SK-N-SH (cell line): ENCODE data around the gene SHISA4. TPM values are rescaled to one million over a fixed set of nuclear protein-coding genes. Genes with fewer than 3 reads are reported as not detected.

Source experiments
- CTCF ChIA-PET: fragments of 300-600, 350-600 bp; formaldehyde crosslinking; extraction: SDS; loops from one replicate; lab custom pipeline; 2021; lab: Yijun Ruan, JAX
- POLR2A ChIA-PET: fragments of 350-600 bp; sonication (Branson Sonifier 250); formaldehyde crosslinking; extraction: SDS; loops from one replicate; lab custom pipeline; 2020; ENCODE audit warnings: antibody characterized with exemption, inconsistent platforms; lab: Yijun Ruan, JAX
- DNase-seq: peaks from one replicate; pipeline ENCODE4 v3.0.0; 2012
- H2AFZ ChIP-seq: fragments of 200-600 bp; sonication (generic); 2 replicates; pipeline ENCODE4 v1.8.1; 2016; ENCODE audit warnings: antibody characterized with exemption, mild to moderate bottlenecking, low read depth
- H3F3A ChIP-seq: fragments of 200-600 bp; sonication (generic); replicated peaks from 2 replicates; pipeline ENCODE3; 2016; ENCODE audit warnings: antibody characterized with exemption, mild to moderate bottlenecking; ENCODE audit not compliant: insufficient read depth
- H3K27ac ChIP-seq, 2 experiments: fragments of 200-500 bp in 1 of 2; fragments of 200-600 bp in 1 of 2; sonication (Bioruptor generic) in 1 of 2; sonication (generic), shearing (Covaris generic) in 1 of 2; 2 replicates each; pipeline versions ENCODE4 v1.5.1 to v1.6.1; 2014 to 2016; ENCODE audit warnings: low read depth in 2 of 2, inconsistent platforms in 1 of 2, low read length in 1 of 2, mild to moderate bottlenecking in 1 of 2, mixed read lengths in 1 of 2
- H3K27me3 ChIP-seq: fragments of 200-600 bp; sonication (generic), shearing (Covaris generic); 2 replicates; pipeline ENCODE4 v1.6.1; 2016; ENCODE audit warnings: mixed run types; ENCODE audit not compliant: insufficient read depth
- H3K36me3 ChIP-seq, 2 experiments: fragments of 200-500 bp in 1 of 2; fragments of 200-600 bp in 1 of 2; sonication (Bioruptor generic) in 1 of 2; sonication (generic) in 1 of 2; replicated peaks in 1 of 2; 2 replicates each; pipeline versions ENCODE3 to v1.5.1; 2014 to 2016; ENCODE audit warnings: low read length in 1 of 2, mild to moderate bottlenecking in 1 of 2; ENCODE audit not compliant: insufficient read depth in 2 of 2, control insufficient read depth in 1 of 2
- H3K4me1 ChIP-seq, 2 experiments: fragments of 200-500 bp in 1 of 2; fragments of 200-600 bp in 1 of 2; sonication (Bioruptor generic) in 1 of 2; sonication (generic), shearing (Covaris generic) in 1 of 2; 2 replicates each; pipeline versions ENCODE4 v1.5.1 to v1.6.1; 2014 to 2016; ENCODE audit warnings: low read depth in 1 of 2, low read length in 1 of 2, mixed run types in 1 of 2; ENCODE audit not compliant: insufficient read depth in 2 of 2, control insufficient read depth in 1 of 2
- H3K4me2 ChIP-seq: fragments of 200-600 bp; sonication (generic), shearing (Covaris generic); 2 replicates; pipeline ENCODE4 v1.6.1; 2017; ENCODE audit warnings: mixed run types
- H3K4me3 ChIP-seq, 2 experiments: fragments of 200-500 bp in 1 of 2; fragments of 200-600 bp in 1 of 2; sonication (Bioruptor generic) in 1 of 2; sonication (generic), shearing (Covaris generic) in 1 of 2; 2 replicates each; pipeline versions ENCODE4 v1.5.1 to v1.8.1; 2014 to 2016; ENCODE audit warnings: low read depth in 2 of 2, inconsistent platforms in 1 of 2, low read length in 1 of 2, mild to moderate bottlenecking in 1 of 2, mixed read lengths in 1 of 2, moderate library complexity in 1 of 2
- H3K79me2 ChIP-seq: fragments of 200-600 bp; sonication (generic); 2 replicates; pipeline ENCODE4 v1.8.1; 2017; ENCODE audit warnings: mild to moderate bottlenecking; ENCODE audit not compliant: insufficient read depth
- H3K9ac ChIP-seq: fragments of 200-600 bp; sonication (generic); 2 replicates; pipeline ENCODE4 v1.6.1; 2017; ENCODE audit warnings: mixed run types
- H3K9me2 ChIP-seq: fragments of 200-600 bp; sonication (generic); 2 replicates; pipeline ENCODE4 v1.6.1; 2017; ENCODE audit warnings: mixed run types
- H3K9me3 ChIP-seq: fragments of 200-600 bp; sonication (generic); 2 replicates; pipeline ENCODE4 v1.6.1; 2017; ENCODE audit warnings: mixed run types, mild to moderate bottlenecking, moderate library complexity
- H4K20me1 ChIP-seq: fragments of 200-600 bp; sonication (generic); 2 replicates; pipeline ENCODE4 v1.6.1; 2017; ENCODE audit warnings: mild to moderate bottlenecking, mixed run types; ENCODE audit not compliant: insufficient read depth
- EZH2phosphoT487 ChIP-seq: fragments of 200-600 bp; sonication (generic); IDR thresholded peaks from 2 replicates; pipeline ENCODE4 v1.6.1; 2017; ENCODE audit warnings: low read depth, mixed run types, mild to moderate bottlenecking, antibody characterized with exemption, moderate library complexity, borderline replicate concordance
- FOSL2 ChIP-seq: IDR thresholded peaks from 2 replicates; pipeline ENCODE4 v1.4.0; 2012; ENCODE audit warnings: low read depth, mild to moderate bottlenecking, moderate library complexity, borderline replicate concordance
- MAX ChIP-seq: IDR thresholded peaks from 2 replicates; pipeline ENCODE4 v1.4.0; 2012; ENCODE audit warnings: low read depth
- MXI1 ChIP-seq: IDR thresholded peaks from 2 replicates; pipeline ENCODE4 v1.6.1; 2012; ENCODE audit warnings: mild to moderate bottlenecking, low read depth, low read length, improper control_type of control experiment
- PBX3 ChIP-seq: IDR thresholded peaks from 2 replicates; pipeline ENCODE4; 2012
- POLR2AphosphoS5 ChIP-seq: IDR thresholded peaks from 2 replicates; pipeline ENCODE4 v1.6.1; 2012; ENCODE audit warnings: low read depth, low read length
- RAD21 ChIP-seq: IDR thresholded peaks from 2 replicates; pipeline ENCODE4 v1.6.1; 2012; ENCODE audit warnings: mild to moderate bottlenecking, low read length
- RCOR1 ChIP-seq: fragments of 150-350 bp; IDR thresholded peaks from 2 replicates; pipeline ENCODE4 v1.6.1; 2017; ENCODE audit warnings: antibody characterized with exemption, low read length
- SIN3A ChIP-seq: IDR thresholded peaks from 2 replicates; pipeline ENCODE4 v1.6.1; 2012; ENCODE audit warnings: low read depth, mild to moderate bottlenecking, low read length, moderate library complexity, borderline replicate concordance
- SMC3 ChIP-seq: IDR thresholded peaks from 2 replicates; pipeline ENCODE4 v1.6.1; 2012; ENCODE audit warnings: low read depth, low read length, improper control_type of control experiment
- TAF1 ChIP-seq: IDR thresholded peaks from 2 replicates; pipeline ENCODE4 v1.6.1; 2012; ENCODE audit warnings: low read depth, mild to moderate bottlenecking, low read length, moderate library complexity, borderline replicate concordance
- TCF12 ChIP-seq: IDR thresholded peaks from 2 replicates; pipeline ENCODE4 v1.4.0; 2012
- YY1 ChIP-seq: IDR thresholded peaks from 2 replicates; pipeline ENCODE4 v1.4.0; 2012; ENCODE audit warnings: low read depth, mild to moderate bottlenecking
- WGBS: methylation state at CpG from one replicate; pipeline ENCODE4 v1.1.6; 2017; ENCODE audit warnings: low lambda C conversion rate; 5-methylcytosine and 5-hydroxymethylcytosine counted together
- polyA plus RNA-seq, 3 experiments: library from polyadenylated mRNA; depleted of rRNA; stranded (reverse); fragments of >200 nt; gene quantifications; 2 replicates each; pipeline ENCODE4 v1.2.3, GENCODE V29; 2012
- TF ChIP-seq, protein P1 (sequence below): fragments of 200-600 bp; sonication (generic); IDR thresholded peaks from 2 replicates; pipeline ENCODE4 v1.6.1; 2017; ENCODE audit warnings: antibody characterized with exemption, mild to moderate bottlenecking, moderate library complexity
- TF ChIP-seq, protein P2 (sequence below): IDR thresholded peaks from 2 replicates; pipeline ENCODE4 v1.4.0; 2012; ENCODE audit warnings: low read depth, borderline replicate concordance
- TF ChIP-seq, protein P3 (sequence below): IDR thresholded peaks from 2 replicates; pipeline ENCODE4 v1.6.1; 2012; ENCODE audit warnings: mild to moderate bottlenecking, low read depth, low read length, moderate library complexity

The SHISA4 gene
- polyA plus RNA-seq, 1 of the 3 experiments (the other 2 are of a cell fraction), result 42.1 TPM

GRCh38 chr1:201877877-201878401 is 10.8 kb upstream of the SHISA4 start:
- no peak overlapping the region for H2AFZ ChIP-seq
- H3K9me2 ChIP-seq, result no peaks in the 10 kb centered on the region
- POLR2A ChIA-PET, result no interaction called here
- no peaks in the 10 kb centered on the region for H3K9me3 ChIP-seq
- peaks cover 25% of the 10 kb centered on the region in 2 experiments for H3K36me3 ChIP-seq
- CTCF ChIA-PET, result interaction anchor here (0.5 to 16.1 kb wide), 34 partner anchors 10 to 515 kb away, joined by 3 to 222 read pairs (median 4); partner anchors contain the start of genes LMOD1 and SHISA4
- H3K27me3 ChIP-seq, result no peaks in the 10 kb centered on the region
- peak overlapping the region in 1 of 2 experiments; percentile 24; a peak in 1 of 4 replicates for H3K4me3 ChIP-seq
- no peaks in the 10 kb centered on the region for H3K79me2 ChIP-seq
- H3K4me2 ChIP-seq, result no peak overlapping the region
- TF ChIP-seq, protein P1, sequence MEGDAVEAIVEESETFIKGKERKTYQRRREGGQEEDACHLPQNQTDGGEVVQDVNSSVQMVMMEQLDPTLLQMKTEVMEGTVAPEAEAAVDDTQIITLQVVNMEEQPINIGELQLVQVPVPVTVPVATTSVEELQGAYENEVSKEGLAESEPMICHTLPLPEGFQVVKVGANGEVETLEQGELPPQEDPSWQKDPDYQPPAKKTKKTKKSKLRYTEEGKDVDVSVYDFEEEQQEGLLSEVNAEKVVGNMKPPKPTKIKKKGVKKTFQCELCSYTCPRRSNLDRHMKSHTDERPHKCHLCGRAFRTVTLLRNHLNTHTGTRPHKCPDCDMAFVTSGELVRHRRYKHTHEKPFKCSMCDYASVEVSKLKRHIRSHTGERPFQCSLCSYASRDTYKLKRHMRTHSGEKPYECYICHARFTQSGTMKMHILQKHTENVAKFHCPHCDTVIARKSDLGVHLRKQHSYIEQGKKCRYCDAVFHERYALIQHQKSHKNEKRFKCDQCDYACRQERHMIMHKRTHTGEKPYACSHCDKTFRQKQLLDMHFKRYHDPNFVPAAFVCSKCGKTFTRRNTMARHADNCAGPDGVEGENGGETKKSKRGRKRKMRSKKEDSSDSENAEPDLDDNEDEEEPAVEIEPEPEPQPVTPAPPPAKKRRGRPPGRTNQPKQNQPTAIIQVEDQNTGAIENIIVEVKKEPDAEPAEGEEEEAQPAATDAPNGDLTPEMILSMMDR, result peak; percentile 73
- TF ChIP-seq RCOR1, result no peak
- peak; percentile 53 for TF ChIP-seq SMC3
- peak; percentile 28; the same call in 1 of the 2 replicates for TF ChIP-seq POLR2AphosphoS5
- no peak for TF ChIP-seq EZH2phosphoT487
- no peak for TF ChIP-seq PBX3
- TF ChIP-seq TCF12, result no peak
- no peak for TF ChIP-seq MXI1
- peak; percentile 67 for TF ChIP-seq RAD21
- no peak for TF ChIP-seq TAF1
- TF ChIP-seq SIN3A, result no peak
- H4K20me1 ChIP-seq, result no peaks in the 10 kb centered on the region
- H3K9ac ChIP-seq, result no peak overlapping the region
- H3F3A ChIP-seq, result peaks cover 39% of the 10 kb centered on the region
- H3K4me1 ChIP-seq, result peaks cover 3 to 8% of the 10 kb centered on the region in 2 experiments; a peak in 3 of 4 replicates
- peak; percentile 46 for DNase-seq
- 69% methylated on average over 6 of the region's 6 CpGs for WGBS
- no peak overlapping the region for H3K27ac ChIP-seq

DNA sequence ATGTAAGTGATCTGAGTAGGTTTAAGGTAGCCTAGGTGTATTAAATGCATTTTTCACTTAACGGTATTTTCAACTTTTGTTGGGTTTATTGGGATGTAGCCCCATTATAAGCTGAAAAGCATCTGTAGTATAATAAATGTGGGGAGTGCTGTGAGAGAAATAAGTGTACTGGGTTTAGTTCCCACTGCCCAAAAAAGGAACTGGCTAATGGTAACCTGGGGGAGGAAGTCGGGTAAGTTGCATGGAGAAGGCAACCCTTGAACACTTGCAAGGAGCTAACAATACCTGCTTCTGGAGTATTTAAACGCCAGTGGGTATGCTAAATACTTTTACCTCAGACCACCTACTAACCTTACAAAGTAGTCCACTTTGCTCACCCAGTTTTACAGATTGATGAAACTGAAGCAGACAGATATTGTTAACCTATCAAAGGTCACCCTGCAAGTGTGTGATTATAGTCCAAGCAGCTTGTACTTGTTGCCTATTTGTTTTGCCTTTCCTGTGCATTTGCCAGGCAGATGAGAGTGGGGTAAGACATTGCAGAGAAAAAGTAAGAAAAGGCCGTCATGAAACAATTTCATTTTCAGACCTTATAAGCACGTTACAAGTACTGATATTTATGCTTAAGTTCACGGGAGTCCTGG is 7.6 kb upstream of the SHISA4 start:
- Histone ChIP-seq H3K36me3 (peaks cover 5 to 9% of the 10 kb centered on the region in 2 experiments), H3K4me2 (no peak overlapping the region), H3K9me2 (no peaks in the 10 kb centered on the region), H3K9me3 (no peaks in the 10 kb centered on the region), H3K27me3 (no peaks in the 10 kb centered on the region), H3K4me3 (no peak overlapping the region), H3K9ac (no peak overlapping the region), H2AFZ (no peak overlapping the region), H3K79me2 (no peaks in the 10 kb centered on the region), H3K4me1 (peaks cover 16 to 39% of the 10 kb centered on the region in 2 experiments; a peak in 3 of 4 replicates), H3K27ac (no peak overlapping the region), H3F3A (peaks cover 36% of the 10 kb centered on the region), H4K20me1 (peaks cover 4% of the 10 kb centered on the region; the same call in 1 of the 2 replicates)
- ChIA-PET CTCF (interaction anchor here (0.6 to 16.1 kb wide), 8 partner anchors 12 to 238 kb away, joined by 3 to 222 read pairs (median 4); partner anchors contain the start of gene SHISA4), POLR2A (interaction anchor here (1.8 kb wide), 1 partner anchor 12 kb away, joined by 5 read pairs; no protein-coding TSS in a partner anchor)
- no peak for DNase-seq
- 59% methylated on average over 6 of the region's 6 CpGs for WGBS
- TF ChIP-seq MAX (no peak), TCF12 (no peak), TAF1 (no peak), SIN3A (no peak), MXI1 (no peak), YY1 (no peak), EZH2phosphoT487 (no peak), FOSL2 (no peak)
- TF ChIP-seq, protein P2, sequence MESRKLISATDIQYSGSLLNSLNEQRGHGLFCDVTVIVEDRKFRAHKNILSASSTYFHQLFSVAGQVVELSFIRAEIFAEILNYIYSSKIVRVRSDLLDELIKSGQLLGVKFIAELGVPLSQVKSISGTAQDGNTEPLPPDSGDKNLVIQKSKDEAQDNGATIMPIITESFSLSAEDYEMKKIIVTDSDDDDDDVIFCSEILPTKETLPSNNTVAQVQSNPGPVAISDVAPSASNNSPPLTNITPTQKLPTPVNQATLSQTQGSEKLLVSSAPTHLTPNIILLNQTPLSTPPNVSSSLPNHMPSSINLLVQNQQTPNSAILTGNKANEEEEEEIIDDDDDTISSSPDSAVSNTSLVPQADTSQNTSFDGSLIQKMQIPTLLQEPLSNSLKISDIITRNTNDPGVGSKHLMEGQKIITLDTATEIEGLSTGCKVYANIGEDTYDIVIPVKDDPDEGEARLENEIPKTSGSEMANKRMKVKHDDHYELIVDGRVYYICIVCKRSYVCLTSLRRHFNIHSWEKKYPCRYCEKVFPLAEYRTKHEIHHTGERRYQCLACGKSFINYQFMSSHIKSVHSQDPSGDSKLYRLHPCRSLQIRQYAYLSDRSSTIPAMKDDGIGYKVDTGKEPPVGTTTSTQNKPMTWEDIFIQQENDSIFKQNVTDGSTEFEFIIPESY, result no peak
- TF ChIP-seq, protein P3, sequence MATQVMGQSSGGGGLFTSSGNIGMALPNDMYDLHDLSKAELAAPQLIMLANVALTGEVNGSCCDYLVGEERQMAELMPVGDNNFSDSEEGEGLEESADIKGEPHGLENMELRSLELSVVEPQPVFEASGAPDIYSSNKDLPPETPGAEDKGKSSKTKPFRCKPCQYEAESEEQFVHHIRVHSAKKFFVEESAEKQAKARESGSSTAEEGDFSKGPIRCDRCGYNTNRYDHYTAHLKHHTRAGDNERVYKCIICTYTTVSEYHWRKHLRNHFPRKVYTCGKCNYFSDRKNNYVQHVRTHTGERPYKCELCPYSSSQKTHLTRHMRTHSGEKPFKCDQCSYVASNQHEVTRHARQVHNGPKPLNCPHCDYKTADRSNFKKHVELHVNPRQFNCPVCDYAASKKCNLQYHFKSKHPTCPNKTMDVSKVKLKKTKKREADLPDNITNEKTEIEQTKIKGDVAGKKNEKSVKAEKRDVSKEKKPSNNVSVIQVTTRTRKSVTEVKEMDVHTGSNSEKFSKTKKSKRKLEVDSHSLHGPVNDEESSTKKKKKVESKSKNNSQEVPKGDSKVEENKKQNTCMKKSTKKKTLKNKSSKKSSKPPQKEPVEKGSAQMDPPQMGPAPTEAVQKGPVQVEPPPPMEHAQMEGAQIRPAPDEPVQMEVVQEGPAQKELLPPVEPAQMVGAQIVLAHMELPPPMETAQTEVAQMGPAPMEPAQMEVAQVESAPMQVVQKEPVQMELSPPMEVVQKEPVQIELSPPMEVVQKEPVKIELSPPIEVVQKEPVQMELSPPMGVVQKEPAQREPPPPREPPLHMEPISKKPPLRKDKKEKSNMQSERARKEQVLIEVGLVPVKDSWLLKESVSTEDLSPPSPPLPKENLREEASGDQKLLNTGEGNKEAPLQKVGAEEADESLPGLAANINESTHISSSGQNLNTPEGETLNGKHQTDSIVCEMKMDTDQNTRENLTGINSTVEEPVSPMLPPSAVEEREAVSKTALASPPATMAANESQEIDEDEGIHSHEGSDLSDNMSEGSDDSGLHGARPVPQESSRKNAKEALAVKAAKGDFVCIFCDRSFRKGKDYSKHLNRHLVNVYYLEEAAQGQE, result no peak
